ENCODE results near the gene LYZL1.

GRCh38 chr10:29240986-29241660, 47.7 kb upstream of the LYZL1 start:
- TF ChIP-seq, protein P1, sequence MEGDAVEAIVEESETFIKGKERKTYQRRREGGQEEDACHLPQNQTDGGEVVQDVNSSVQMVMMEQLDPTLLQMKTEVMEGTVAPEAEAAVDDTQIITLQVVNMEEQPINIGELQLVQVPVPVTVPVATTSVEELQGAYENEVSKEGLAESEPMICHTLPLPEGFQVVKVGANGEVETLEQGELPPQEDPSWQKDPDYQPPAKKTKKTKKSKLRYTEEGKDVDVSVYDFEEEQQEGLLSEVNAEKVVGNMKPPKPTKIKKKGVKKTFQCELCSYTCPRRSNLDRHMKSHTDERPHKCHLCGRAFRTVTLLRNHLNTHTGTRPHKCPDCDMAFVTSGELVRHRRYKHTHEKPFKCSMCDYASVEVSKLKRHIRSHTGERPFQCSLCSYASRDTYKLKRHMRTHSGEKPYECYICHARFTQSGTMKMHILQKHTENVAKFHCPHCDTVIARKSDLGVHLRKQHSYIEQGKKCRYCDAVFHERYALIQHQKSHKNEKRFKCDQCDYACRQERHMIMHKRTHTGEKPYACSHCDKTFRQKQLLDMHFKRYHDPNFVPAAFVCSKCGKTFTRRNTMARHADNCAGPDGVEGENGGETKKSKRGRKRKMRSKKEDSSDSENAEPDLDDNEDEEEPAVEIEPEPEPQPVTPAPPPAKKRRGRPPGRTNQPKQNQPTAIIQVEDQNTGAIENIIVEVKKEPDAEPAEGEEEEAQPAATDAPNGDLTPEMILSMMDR (conservative IDR thresholded peaks at IDR 0.05; ENCODE audit: low read length), result no peak
- no peak for TF ChIP-seq EZH2phosphoT487 (IDR thresholded peaks at IDR 0.05; ENCODE audit: borderline replicate concordance)

Measured in Loucy (cell line).